Type B pancreatic cell (in vitro differentiated cells): Measurements from ENCODE around the gene VAPB. TPM values are rescaled to one million over a fixed set of nuclear protein-coding genes. Genes with fewer than 3 reads are reported as not detected.

Experiments used
- DNase-seq: peaks from one replicate; pipeline ENCODE4 v3.0.0; 2021; ENCODE audit warnings: mixed read lengths; ENCODE audit not compliant: unreplicated experiment; ENCODE audit errors: extremely low spot score
- H3K27ac Mint-ChIP-seq: 2 replicates; pipeline ENCODE4 v1.8.0; 2021; ENCODE audit warnings: mild to moderate bottlenecking, mixed read lengths
- H3K27me3 Mint-ChIP-seq: 2 replicates; pipeline ENCODE4 v1.8.0; 2021; ENCODE audit warnings: mixed read lengths
- H3K36me3 Mint-ChIP-seq: 2 replicates; pipeline ENCODE4 v1.8.0; 2021; ENCODE audit warnings: mixed read lengths
- H3K4me1 Mint-ChIP-seq: one replicate; pipeline ENCODE4 v1.8.0; 2021; ENCODE audit warnings: mixed read lengths; ENCODE audit not compliant: unreplicated experiment
- H3K4me3 Mint-ChIP-seq: 2 replicates; pipeline ENCODE4 v1.8.0; 2021; ENCODE audit warnings: mild to moderate bottlenecking, mixed read lengths
- H3K9me3 Mint-ChIP-seq: 2 replicates; pipeline ENCODE4 v1.8.0; 2021; ENCODE audit warnings: mixed read lengths
- total RNA-seq: library from RNA; stranded (reverse); gene quantifications from 2 replicates; pipeline ENCODE4 v1.2.1, GENCODE V29; 2021; ENCODE audit warnings: low replicate concordance
- TF ChIP-seq, protein P1 (sequence below): fragments of 200-600 bp; sonication (generic); conservative IDR thresholded peaks from 2 replicates; pipeline ENCODE4 v1.5.0; 2021; ENCODE audit warnings: antibody characterized with exemption, mild to moderate bottlenecking

VAPB gene
- total RNA-seq, 1 donor from 2014 or later, result 58.9 TPM

DNA sequence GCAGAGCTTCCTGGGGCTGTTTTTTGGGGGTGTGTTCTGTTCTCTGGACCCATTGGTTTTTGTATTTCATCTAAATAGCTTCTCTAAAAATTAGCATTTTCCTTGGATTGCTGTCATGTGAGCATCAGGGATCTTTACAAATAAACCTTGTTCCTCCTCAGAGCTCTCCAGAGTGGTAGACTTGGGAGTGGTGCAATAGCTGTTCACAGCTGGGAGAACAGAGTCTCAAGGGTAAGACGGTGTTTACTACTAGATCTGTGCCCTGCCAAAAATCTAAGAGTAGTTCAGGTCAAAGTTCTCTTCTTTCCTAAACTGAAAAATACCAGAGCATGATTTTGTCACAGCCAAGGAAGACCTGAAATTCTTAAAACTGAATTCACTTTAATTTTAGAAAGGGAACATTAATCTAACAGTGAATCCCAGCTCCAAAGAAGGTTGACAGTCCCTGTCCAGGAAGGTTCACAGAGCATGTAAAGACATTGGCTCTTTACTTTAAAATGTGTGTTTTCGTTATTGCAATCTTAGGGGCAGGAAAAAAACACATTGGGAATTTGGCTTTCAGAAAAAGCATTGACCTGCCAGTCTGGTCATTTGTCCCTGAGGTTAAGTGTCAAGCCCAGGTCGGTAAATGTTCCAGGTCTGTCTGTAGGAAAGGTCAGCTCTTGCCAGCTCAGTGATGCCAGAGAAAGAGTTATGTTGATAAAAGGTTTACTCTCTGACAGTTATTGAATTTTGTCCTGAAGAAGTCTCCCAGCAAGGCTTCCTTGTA lies 43.3 kb downstream of the VAPB start:
- TF ChIP-seq, protein P1, sequence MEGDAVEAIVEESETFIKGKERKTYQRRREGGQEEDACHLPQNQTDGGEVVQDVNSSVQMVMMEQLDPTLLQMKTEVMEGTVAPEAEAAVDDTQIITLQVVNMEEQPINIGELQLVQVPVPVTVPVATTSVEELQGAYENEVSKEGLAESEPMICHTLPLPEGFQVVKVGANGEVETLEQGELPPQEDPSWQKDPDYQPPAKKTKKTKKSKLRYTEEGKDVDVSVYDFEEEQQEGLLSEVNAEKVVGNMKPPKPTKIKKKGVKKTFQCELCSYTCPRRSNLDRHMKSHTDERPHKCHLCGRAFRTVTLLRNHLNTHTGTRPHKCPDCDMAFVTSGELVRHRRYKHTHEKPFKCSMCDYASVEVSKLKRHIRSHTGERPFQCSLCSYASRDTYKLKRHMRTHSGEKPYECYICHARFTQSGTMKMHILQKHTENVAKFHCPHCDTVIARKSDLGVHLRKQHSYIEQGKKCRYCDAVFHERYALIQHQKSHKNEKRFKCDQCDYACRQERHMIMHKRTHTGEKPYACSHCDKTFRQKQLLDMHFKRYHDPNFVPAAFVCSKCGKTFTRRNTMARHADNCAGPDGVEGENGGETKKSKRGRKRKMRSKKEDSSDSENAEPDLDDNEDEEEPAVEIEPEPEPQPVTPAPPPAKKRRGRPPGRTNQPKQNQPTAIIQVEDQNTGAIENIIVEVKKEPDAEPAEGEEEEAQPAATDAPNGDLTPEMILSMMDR, result no peak
- Mint-ChIP-seq H3K36me3 (peaks cover 31% of the 10 kb centered on the region), H3K4me1 (peaks cover 5% of the 10 kb centered on the region), H3K27me3 (no peaks in the 10 kb centered on the region), H3K4me3 (no peak overlapping the region), H3K27ac (no peak overlapping the region), H3K9me3 (no peaks in the 10 kb centered on the region)
- no peak for DNase-seq

DNA sequence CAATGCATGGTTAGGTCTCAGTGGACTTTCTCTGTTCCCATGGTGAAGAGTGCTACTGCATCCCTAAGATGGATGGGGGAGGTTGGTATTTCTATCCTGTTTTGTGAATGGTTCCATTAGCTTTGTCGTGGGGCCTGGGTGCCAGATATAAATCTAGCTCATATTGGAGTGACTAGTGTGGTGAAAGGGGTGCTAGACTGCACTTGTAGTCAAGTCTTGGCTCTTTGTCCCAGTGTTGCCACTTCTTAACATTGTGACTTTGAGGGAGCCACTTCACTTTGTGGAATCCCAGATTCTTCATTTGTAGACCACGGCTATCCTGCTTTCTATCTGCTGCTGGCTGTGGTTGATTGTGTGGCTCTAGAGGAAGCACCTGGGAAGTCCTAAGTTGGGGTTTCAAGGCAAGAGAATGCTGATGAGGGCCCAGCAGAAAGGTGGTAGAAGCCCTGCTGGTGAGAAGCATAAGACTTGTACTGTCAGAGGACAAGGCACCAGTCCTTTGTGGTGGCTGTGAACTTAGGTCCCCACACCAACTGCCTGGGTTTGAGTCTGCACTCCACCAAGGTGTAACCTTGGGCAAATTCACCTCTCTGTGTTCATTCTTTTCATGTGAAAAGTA lies 44.1 kb downstream of the VAPB start:
- TF ChIP-seq, protein P1, result no peak
- H3K27ac Mint-ChIP-seq, result no peak overlapping the region
- peaks cover 36% of the 10 kb centered on the region for H3K36me3 Mint-ChIP-seq
- peaks cover 5% of the 10 kb centered on the region for H3K4me1 Mint-ChIP-seq
- no peaks in the 10 kb centered on the region for H3K9me3 Mint-ChIP-seq
- no peak overlapping the region for H3K4me3 Mint-ChIP-seq
- H3K27me3 Mint-ChIP-seq, result no peaks in the 10 kb centered on the region
- no peak for DNase-seq

- H3K4me3 Mint-ChIP-seq, result no peak overlapping the region
- no peaks in the 10 kb centered on the region for H3K27me3 Mint-ChIP-seq
- TF ChIP-seq, protein P1, result no peak
- no peaks in the 10 kb centered on the region for H3K9me3 Mint-ChIP-seq
- no peak overlapping the region for H3K27ac Mint-ChIP-seq
- no peak for DNase-seq
- peaks cover 5% of the 10 kb centered on the region for H3K4me1 Mint-ChIP-seq
- peaks cover 38% of the 10 kb centered on the region for H3K36me3 Mint-ChIP-seq
Measured at GRCh38 chr20:58433759-58434158, 44.7 kb downstream of the VAPB start.

GRCh38 chr20:58434326-58434725 lies 45.3 kb downstream of the VAPB start:
- H3K4me3 Mint-ChIP-seq, result no peak overlapping the region
- no peaks in the 10 kb centered on the region for H3K9me3 Mint-ChIP-seq
- H3K36me3 Mint-ChIP-seq, result peaks cover 36% of the 10 kb centered on the region
- TF ChIP-seq, protein P1, result no peak
- peaks cover 5% of the 10 kb centered on the region for H3K4me1 Mint-ChIP-seq
- no peak for DNase-seq
- H3K27ac Mint-ChIP-seq, result no peak overlapping the region
- H3K27me3 Mint-ChIP-seq, result no peaks in the 10 kb centered on the region

GRCh38 chr20:58435237-58435636 lies 46.2 kb downstream of the VAPB start:
- no peak overlapping the region for H3K4me3 Mint-ChIP-seq

More at GRCh38 chr20:58435237-58435636, 46.2 kb downstream of the VAPB start:
- Mint-ChIP-seq H3K9me3 (no peaks in the 10 kb centered on the region), H3K27ac (no peak overlapping the region), H3K27me3 (no peaks in the 10 kb centered on the region), H3K36me3 (peaks cover 40% of the 10 kb centered on the region), H3K4me1 (peaks cover 5% of the 10 kb centered on the region)
- DNase-seq, result no peak
- TF ChIP-seq, protein P1, result no peak
